Thymus (tissue), 11 donors: ENCODE data around the gene THRB. TPM values are rescaled to one million over a fixed set of nuclear protein-coding genes. Genes with fewer than 3 reads are reported as not detected.
A peak's percentile ranks its signal among the peaks of the same experiment; 100 is the strongest.

Source experiments
- DNase-seq, 9 donors: peaks; one replicate each; pipeline ENCODE4 v3.0.0-alpha.2; 2013; ENCODE audit warnings: low spot score in 9 of 9, low read depth in 6 of 9, missing footprints in 1 of 9
- H3K27ac ChIP-seq, 2 donors: one replicate each; pipeline ENCODE4 v1.5.1; 2013; ENCODE audit warnings: control low read depth in 1 of 2, low read depth in 1 of 2, low read length in 1 of 2, mild to moderate bottlenecking in 1 of 2, moderate library complexity in 1 of 2
- H3K27me3 ChIP-seq, 2 donors: one replicate each; pipeline ENCODE4 v1.5.1; 2013; ENCODE audit warnings: low read length in 1 of 2; ENCODE audit not compliant: control insufficient read depth in 2 of 2, insufficient read depth in 1 of 2
- H3K36me3 ChIP-seq, 2 donors: one replicate each; pipeline ENCODE4 v1.5.1; 2013; ENCODE audit warnings: low read length in 1 of 2, mild to moderate bottlenecking in 1 of 2, moderate library complexity in 1 of 2; ENCODE audit not compliant: control insufficient read depth in 2 of 2, insufficient read depth in 2 of 2
- H3K4me1 ChIP-seq, 2 donors: one replicate each; pipeline ENCODE4 v1.5.1; 2013; ENCODE audit warnings: low read length in 2 of 2; ENCODE audit not compliant: control insufficient read depth in 2 of 2, insufficient read depth in 2 of 2
- H3K4me3 ChIP-seq, 2 donors: one replicate each; pipeline ENCODE4 v1.5.1; 2013; ENCODE audit warnings: low read length in 2 of 2, control low read depth in 1 of 2, mild to moderate bottlenecking in 1 of 2
- H3K9me3 ChIP-seq, 2 donors: one replicate each; pipeline ENCODE4 v1.5.1; 2013; ENCODE audit warnings: low read length in 1 of 2, mild to moderate bottlenecking in 1 of 2; ENCODE audit not compliant: control insufficient read depth in 2 of 2, insufficient read depth in 1 of 2
- WGBS: extraction: QIAGEN DNeasy Blood & Tissue Kit; methylation state at CpG from one replicate; pipeline ENCODE4 v1.1.7; 2013; 5-methylcytosine and 5-hydroxymethylcytosine counted together
- polyA plus RNA-seq: library from polyadenylated mRNA; stranded (reverse); fragments of 200-250 nt; gene quantifications from one replicate; pipeline ENCODE4 v1.2.3, GENCODE V29; 2013
- total RNA-seq: library from RNA; stranded (reverse); fragments of 120-200 nt; gene quantifications from one replicate; pipeline ENCODE4 v1.2.4, GENCODE V29; 2013
- donor health status: healthy.

The THRB gene
- total and polyA plus RNA-seq, 2 donors: 2.2 to 3.5 TPM

GRCh38 chr3:24519368-24520100 is 24.9 kb upstream of the THRB start:
- no peaks in the 10 kb centered on the region for H3K36me3 ChIP-seq
- DNase-seq: peak in 1 of 9 donors; percentile 43
- no peaks in the 10 kb centered on the region for H3K9me3 ChIP-seq
- H3K27me3 ChIP-seq: peaks cover 26 to 47% of the 10 kb centered on the region in 2 donors
- H3K4me1 ChIP-seq: peaks cover 0 to 2% of the 10 kb centered on the region in 2 donors
- peak overlapping the region in 1 of 2 donors; percentile 55 for H3K27ac ChIP-seq
- WGBS: 77% methylated on average over 15 of the region's 15 CpGs
- H3K4me3 ChIP-seq: no peak overlapping the region

- Histone ChIP-seq H3K27ac (peak overlapping the region in 1 of 2 donors; percentile 55), H3K36me3 (no peaks in the 10 kb centered on the region), H3K4me1 (peaks cover 0 to 2% of the 10 kb centered on the region in 2 donors), H3K9me3 (no peaks in the 10 kb centered on the region), H3K4me3 (no peak overlapping the region), H3K27me3 (peaks cover 24 to 45% of the 10 kb centered on the region in 2 donors)
- DNase-seq: no peak
- WGBS: 71% methylated on average over 4 of the region's 4 CpGs
Measured at GRCh38 chr3:24518990-24519367, 24.3 kb upstream of the THRB start.

- H3K36me3 ChIP-seq: no peaks in the 10 kb centered on the region
- no peak overlapping the region for H3K27ac ChIP-seq
- no peak for DNase-seq
- H3K4me1 ChIP-seq: peaks cover 0 to 2% of the 10 kb centered on the region in 2 donors
- H3K9me3 ChIP-seq: no peaks in the 10 kb centered on the region
- H3K27me3 ChIP-seq: peaks cover 0 to 5% of the 10 kb centered on the region in 2 donors
- 99% methylated on average over 4 of the region's 4 CpGs for WGBS
- H3K4me3 ChIP-seq: no peak overlapping the region
Measured at GRCh38 chr3:24514119-24514518, 19.5 kb upstream of the THRB start.

- Histone ChIP-seq H3K9me3 (no peaks in the 10 kb centered on the region), H3K27ac (no peak overlapping the region), H3K4me3 (no peak overlapping the region), H3K4me1 (no peaks in the 10 kb centered on the region), H3K27me3 (no peaks in the 10 kb centered on the region), H3K36me3 (no peaks in the 10 kb centered on the region)
- DNase-seq: no peak
- WGBS: 88% methylated on average over 1 of the region's 1 CpG
Measured at GRCh38 chr3:24513463-24513862, 18.8 kb upstream of the THRB start.

GRCh38 chr3:24512564-24513197 is 18.0 kb upstream of the THRB start:
- no peak overlapping the region for H3K4me3 ChIP-seq
- H3K9me3 ChIP-seq: no peaks in the 10 kb centered on the region
- H3K4me1 ChIP-seq: no peaks in the 10 kb centered on the region
- WGBS: 96% methylated on average over 5 of the region's 5 CpGs
- H3K27me3 ChIP-seq: no peaks in the 10 kb centered on the region
- no peaks in the 10 kb centered on the region for H3K36me3 ChIP-seq
- no peak for DNase-seq
- no peak overlapping the region for H3K27ac ChIP-seq

GRCh38 chr3:24510030-24510648 is 15.5 kb upstream of the THRB start:
- Histone ChIP-seq H3K27ac (no peak overlapping the region), H3K4me1 (no peaks in the 10 kb centered on the region), H3K9me3 (no peaks in the 10 kb centered on the region), H3K36me3 (no peaks in the 10 kb centered on the region), H3K27me3 (no peaks in the 10 kb centered on the region), H3K4me3 (no peak overlapping the region)
- WGBS: 92% methylated on average over 5 of the region's 5 CpGs
- no peak for DNase-seq

- H3K27ac ChIP-seq: no peak overlapping the region
- no peaks in the 10 kb centered on the region for H3K36me3 ChIP-seq
- H3K4me3 ChIP-seq: no peak overlapping the region
- DNase-seq: no peak
- H3K27me3 ChIP-seq: no peaks in the 10 kb centered on the region
- no peaks in the 10 kb centered on the region for H3K9me3 ChIP-seq
- WGBS: 95% methylated on average over 1 of the region's 1 CpG
- no peaks in the 10 kb centered on the region for H3K4me1 ChIP-seq
Measured at GRCh38 chr3:24508423-24508839, 13.8 kb upstream of the THRB start.

- no peak for DNase-seq
- no peaks in the 10 kb centered on the region for H3K4me1 ChIP-seq
- WGBS: 92% methylated on average over 2 of the region's 2 CpGs
- H3K36me3 ChIP-seq: no peaks in the 10 kb centered on the region
- no peak overlapping the region for H3K27ac ChIP-seq
- H3K27me3 ChIP-seq: no peaks in the 10 kb centered on the region
- H3K4me3 ChIP-seq: no peak overlapping the region
- H3K9me3 ChIP-seq: no peaks in the 10 kb centered on the region
Measured at GRCh38 chr3:24507776-24508422, 13.2 kb upstream of the THRB start.
